HG03354 (cell line): ENCODE results near the gene SLC35B1.
"Not testable (repeated sequence)": the region's sequence is repeated elsewhere in the genome, so short reads cannot be mapped to it uniquely, and the experiment has no call there.

Source experiments
- ATAC-seq: cut with Tn5 transposase; IDR thresholded peaks from one replicate; pipeline ENCODE4 v1.9.1; 2021; ENCODE audit warnings: mild to moderate bottlenecking; ENCODE audit not compliant: unreplicated experiment, poor library complexity, severe bottlenecking

The SLC35B1 gene

GRCh38 chr17:49677134-49677932 lies 30.4 kb downstream of the SLC35B1 start:
- peak; percentile 59 for ATAC-seq

- ATAC-seq: peak; percentile 65
Observed at GRCh38 chr17:49676276-49676868, 31.4 kb downstream of the SLC35B1 start.

GRCh38 chr17:49674507-49674906 lies 33.3 kb downstream of the SLC35B1 start:
- no peak for ATAC-seq

- ATAC-seq: not testable (repeated sequence)
Observed at GRCh38 chr17:49673679-49674078, 34.1 kb downstream of the SLC35B1 start.

GRCh38 chr17:49670641-49671040 lies 37.1 kb downstream of the SLC35B1 start:
- no peak for ATAC-seq

- no peak for ATAC-seq
Observed at GRCh38 chr17:49670002-49670401, 37.8 kb downstream of the SLC35B1 start.

- no peak for ATAC-seq
Observed at GRCh38 chr17:49667854-49668253, 39.9 kb downstream of the SLC35B1 start.

GRCh38 chr17:49664706-49665211 lies 43.0 kb downstream of the SLC35B1 start:
- no peak for ATAC-seq

GRCh38 chr17:49659661-49660382 lies 47.9 kb downstream of the SLC35B1 start:
- no peak for ATAC-seq

GRCh38 chr17:49656247-49656646 lies 51.5 kb downstream of the SLC35B1 start:
- ATAC-seq: no peak
